HEK293 (cell line): ENCODE measurements around the gene SLC35B1.

ENCODE experiments used
- KLF1 ChIP-seq: fragments of 450-650 bp; formaldehyde crosslinking; IDR thresholded peaks from 2 replicates; pipeline ENCODE4 v1.5.1; 2016; ENCODE audit warnings: missing biosample characterization, missing genetic modification characterization
- OVOL3 ChIP-seq: fragments of 450-650 bp; formaldehyde crosslinking; IDR thresholded peaks from 2 replicates; pipeline ENCODE4 v1.5.1; 2016; ENCODE audit warnings: missing biosample characterization, missing genetic modification characterization
- SALL2 ChIP-seq: fragments of 450-650 bp; formaldehyde crosslinking; IDR thresholded peaks from 2 replicates; pipeline ENCODE4 v1.5.0; 2017; ENCODE audit warnings: missing biosample characterization, mild to moderate bottlenecking, missing genetic modification characterization, borderline replicate concordance
- ZNF248 ChIP-seq: fragments of 450-650 bp; formaldehyde crosslinking; IDR thresholded peaks from 2 replicates; pipeline ENCODE4 v1.5.1; 2017; ENCODE audit warnings: missing biosample characterization, missing genetic modification characterization
- ZNF529 ChIP-seq: fragments of 450-650 bp; formaldehyde crosslinking; IDR thresholded peaks from 2 replicates; pipeline ENCODE4 v1.5.1; 2017; ENCODE audit warnings: missing genetic modification characterization, missing biosample characterization; ENCODE audit not compliant: insufficient replicate concordance
- ZNF548 ChIP-seq: fragments of 450-650 bp; formaldehyde crosslinking; IDR thresholded peaks from 2 replicates; pipeline ENCODE4 v1.5.1; 2016; ENCODE audit warnings: missing biosample characterization, missing genetic modification characterization
- ZNF664 ChIP-seq: fragments of 450-650 bp; formaldehyde crosslinking; IDR thresholded peaks from 2 replicates; pipeline ENCODE4 v1.5.1; 2016; ENCODE audit warnings: missing biosample characterization, missing genetic modification characterization
- ZNF837 ChIP-seq: fragments of 450-650 bp; formaldehyde crosslinking; IDR thresholded peaks from 2 replicates; pipeline ENCODE4 v1.5.1; 2016; ENCODE audit warnings: missing biosample characterization, missing genetic modification characterization
- TF ChIP-seq, protein P1 (sequence below): fragments of 450-650 bp; formaldehyde crosslinking; IDR thresholded peaks from 2 replicates; pipeline ENCODE4 v1.5.1; 2016; ENCODE audit warnings: missing biosample characterization, missing genetic modification characterization
- TF ChIP-seq, protein P2 (sequence below): fragments of 450-650 bp; formaldehyde crosslinking; IDR thresholded peaks from 2 replicates; pipeline ENCODE4 v1.5.1; 2017; ENCODE audit warnings: missing biosample characterization, mild to moderate bottlenecking, missing genetic modification characterization, moderate library complexity
- TF ChIP-seq, protein P3 (sequence below): fragments of 450-650 bp; formaldehyde crosslinking; IDR thresholded peaks from 2 replicates; pipeline ENCODE4 v1.5.1; 2016; ENCODE audit warnings: missing biosample characterization, missing genetic modification characterization, low read depth
- TF ChIP-seq, protein P4 (sequence below): fragments of 450-650 bp; formaldehyde crosslinking; IDR thresholded peaks from 2 replicates; pipeline ENCODE4 v1.5.1; 2016; ENCODE audit warnings: missing biosample characterization, missing genetic modification characterization
- TF ChIP-seq, protein P5 (sequence below): IDR thresholded peaks from 2 replicates; pipeline ENCODE4 v1.6.1; 2011; ENCODE audit warnings: mild to moderate bottlenecking, low read depth, low read length, borderline replicate concordance
- TF ChIP-seq, protein P6 (sequence below): sonication (generic); formaldehyde crosslinking; IDR thresholded peaks from 2 replicates; pipeline ENCODE4 v1.8.1; 2022; ENCODE audit warnings: mild to moderate bottlenecking, moderate library complexity, missing genetic modification reagents

DNA sequence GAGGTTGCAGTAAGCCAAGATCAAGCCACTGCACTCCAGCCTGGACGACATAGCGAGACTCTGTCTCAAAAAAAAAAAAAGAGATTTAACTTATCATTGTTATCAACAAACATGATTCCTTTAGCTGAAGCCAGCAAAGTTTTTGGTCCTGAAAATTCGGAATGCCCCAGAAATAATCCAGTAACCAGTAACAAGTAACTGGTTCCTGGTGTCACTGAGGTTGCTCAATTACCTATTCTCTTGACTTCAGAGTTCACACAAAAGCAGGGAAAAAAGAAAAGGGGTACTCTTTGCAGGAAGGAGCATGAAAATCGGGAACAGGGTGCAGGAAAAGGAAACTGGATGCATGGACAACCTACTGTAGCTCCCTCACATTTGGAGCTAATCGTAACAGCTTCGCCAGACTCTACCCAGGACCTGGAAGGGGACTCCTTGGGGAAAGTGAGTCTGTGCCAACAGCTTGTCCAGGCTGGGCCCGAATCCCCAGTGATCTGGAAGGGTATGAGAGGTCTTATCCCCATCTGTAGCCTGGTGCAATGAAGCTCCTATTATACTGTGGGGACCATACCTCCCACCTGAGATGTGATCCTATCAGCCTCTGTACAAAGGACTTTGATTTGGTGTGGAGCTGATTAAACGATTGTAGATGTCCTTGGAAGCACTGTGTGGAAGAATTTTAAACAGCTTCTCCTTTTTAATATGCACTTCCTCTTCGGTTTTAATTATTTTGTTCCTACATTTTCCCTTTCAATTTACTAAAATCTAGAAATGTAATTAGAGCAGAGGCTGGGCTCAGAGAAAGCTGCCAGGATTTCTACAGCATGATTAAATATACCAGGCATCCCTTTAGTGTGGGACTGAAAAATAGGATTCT is 26.4 kb downstream of the SLC35B1 start:
- TF ChIP-seq, protein P1, sequence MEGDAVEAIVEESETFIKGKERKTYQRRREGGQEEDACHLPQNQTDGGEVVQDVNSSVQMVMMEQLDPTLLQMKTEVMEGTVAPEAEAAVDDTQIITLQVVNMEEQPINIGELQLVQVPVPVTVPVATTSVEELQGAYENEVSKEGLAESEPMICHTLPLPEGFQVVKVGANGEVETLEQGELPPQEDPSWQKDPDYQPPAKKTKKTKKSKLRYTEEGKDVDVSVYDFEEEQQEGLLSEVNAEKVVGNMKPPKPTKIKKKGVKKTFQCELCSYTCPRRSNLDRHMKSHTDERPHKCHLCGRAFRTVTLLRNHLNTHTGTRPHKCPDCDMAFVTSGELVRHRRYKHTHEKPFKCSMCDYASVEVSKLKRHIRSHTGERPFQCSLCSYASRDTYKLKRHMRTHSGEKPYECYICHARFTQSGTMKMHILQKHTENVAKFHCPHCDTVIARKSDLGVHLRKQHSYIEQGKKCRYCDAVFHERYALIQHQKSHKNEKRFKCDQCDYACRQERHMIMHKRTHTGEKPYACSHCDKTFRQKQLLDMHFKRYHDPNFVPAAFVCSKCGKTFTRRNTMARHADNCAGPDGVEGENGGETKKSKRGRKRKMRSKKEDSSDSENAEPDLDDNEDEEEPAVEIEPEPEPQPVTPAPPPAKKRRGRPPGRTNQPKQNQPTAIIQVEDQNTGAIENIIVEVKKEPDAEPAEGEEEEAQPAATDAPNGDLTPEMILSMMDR: no peak
- TF ChIP-seq, protein P2, sequence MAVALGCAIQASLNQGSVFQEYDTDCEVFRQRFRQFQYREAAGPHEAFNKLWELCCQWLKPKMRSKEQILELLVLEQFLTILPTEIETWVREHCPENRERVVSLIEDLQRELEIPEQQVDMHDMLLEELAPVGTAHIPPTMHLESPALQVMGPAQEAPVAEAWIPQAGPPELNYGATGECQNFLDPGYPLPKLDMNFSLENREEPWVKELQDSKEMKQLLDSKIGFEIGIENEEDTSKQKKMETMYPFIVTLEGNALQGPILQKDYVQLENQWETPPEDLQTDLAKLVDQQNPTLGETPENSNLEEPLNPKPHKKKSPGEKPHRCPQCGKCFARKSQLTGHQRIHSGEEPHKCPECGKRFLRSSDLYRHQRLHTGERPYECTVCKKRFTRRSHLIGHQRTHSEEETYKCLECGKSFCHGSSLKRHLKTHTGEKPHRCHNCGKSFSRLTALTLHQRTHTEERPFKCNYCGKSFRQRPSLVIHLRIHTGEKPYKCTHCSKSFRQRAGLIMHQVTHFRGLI (tag by site-specific recombination): no peak
- TF ChIP-seq, protein P3, sequence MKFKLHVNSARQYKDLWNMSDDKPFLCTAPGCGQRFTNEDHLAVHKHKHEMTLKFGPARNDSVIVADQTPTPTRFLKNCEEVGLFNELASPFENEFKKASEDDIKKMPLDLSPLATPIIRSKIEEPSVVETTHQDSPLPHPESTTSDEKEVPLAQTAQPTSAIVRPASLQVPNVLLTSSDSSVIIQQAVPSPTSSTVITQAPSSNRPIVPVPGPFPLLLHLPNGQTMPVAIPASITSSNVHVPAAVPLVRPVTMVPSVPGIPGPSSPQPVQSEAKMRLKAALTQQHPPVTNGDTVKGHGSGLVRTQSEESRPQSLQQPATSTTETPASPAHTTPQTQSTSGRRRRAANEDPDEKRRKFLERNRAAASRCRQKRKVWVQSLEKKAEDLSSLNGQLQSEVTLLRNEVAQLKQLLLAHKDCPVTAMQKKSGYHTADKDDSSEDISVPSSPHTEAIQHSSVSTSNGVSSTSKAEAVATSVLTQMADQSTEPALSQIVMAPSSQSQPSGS: no peak
- no peak for TF ChIP-seq ZNF837 (tag by site-specific recombination)
- no peak for TF ChIP-seq ZNF664
- TF ChIP-seq ZNF548 (tag by site-specific recombination): no peak
- TF ChIP-seq KLF1 (tag by site-specific recombination): no peak
- TF ChIP-seq, protein P4, sequence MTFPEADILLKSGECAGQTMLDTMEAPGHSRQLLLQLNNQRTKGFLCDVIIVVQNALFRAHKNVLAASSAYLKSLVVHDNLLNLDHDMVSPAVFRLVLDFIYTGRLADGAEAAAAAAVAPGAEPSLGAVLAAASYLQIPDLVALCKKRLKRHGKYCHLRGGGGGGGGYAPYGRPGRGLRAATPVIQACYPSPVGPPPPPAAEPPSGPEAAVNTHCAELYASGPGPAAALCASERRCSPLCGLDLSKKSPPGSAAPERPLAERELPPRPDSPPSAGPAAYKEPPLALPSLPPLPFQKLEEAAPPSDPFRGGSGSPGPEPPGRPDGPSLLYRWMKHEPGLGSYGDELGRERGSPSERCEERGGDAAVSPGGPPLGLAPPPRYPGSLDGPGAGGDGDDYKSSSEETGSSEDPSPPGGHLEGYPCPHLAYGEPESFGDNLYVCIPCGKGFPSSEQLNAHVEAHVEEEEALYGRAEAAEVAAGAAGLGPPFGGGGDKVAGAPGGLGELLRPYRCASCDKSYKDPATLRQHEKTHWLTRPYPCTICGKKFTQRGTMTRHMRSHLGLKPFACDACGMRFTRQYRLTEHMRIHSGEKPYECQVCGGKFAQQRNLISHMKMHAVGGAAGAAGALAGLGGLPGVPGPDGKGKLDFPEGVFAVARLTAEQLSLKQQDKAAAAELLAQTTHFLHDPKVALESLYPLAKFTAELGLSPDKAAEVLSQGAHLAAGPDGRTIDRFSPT: no peak
- no peak for TF ChIP-seq ZNF248 (tag by site-specific recombination)
- TF ChIP-seq, protein P5, sequence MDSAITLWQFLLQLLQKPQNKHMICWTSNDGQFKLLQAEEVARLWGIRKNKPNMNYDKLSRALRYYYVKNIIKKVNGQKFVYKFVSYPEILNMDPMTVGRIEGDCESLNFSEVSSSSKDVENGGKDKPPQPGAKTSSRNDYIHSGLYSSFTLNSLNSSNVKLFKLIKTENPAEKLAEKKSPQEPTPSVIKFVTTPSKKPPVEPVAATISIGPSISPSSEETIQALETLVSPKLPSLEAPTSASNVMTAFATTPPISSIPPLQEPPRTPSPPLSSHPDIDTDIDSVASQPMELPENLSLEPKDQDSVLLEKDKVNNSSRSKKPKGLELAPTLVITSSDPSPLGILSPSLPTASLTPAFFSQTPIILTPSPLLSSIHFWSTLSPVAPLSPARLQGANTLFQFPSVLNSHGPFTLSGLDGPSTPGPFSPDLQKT: no peak
- TF ChIP-seq SALL2 (tag by site-specific recombination): no peak
- TF ChIP-seq, protein P6, sequence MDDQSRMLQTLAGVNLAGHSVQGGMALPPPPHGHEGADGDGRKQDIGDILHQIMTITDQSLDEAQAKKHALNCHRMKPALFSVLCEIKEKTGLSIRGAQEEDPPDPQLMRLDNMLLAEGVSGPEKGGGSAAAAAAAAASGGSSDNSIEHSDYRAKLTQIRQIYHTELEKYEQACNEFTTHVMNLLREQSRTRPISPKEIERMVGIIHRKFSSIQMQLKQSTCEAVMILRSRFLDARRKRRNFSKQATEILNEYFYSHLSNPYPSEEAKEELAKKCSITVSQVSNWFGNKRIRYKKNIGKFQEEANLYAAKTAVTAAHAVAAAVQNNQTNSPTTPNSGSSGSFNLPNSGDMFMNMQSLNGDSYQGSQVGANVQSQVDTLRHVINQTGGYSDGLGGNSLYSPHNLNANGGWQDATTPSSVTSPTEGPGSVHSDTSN (CRISPR knock-in tag): no peak
- no peak for TF ChIP-seq ZNF529 (tag by site-specific recombination)
- no peak for TF ChIP-seq OVOL3 (tag by site-specific recombination)
